ENCODE data around the gene XYLT1. TPM values are rescaled to one million over a fixed set of nuclear protein-coding genes. Genes with fewer than 3 reads are reported as not detected.

Gene XYLT1
- total RNA-seq, 2 donors from 2014 or later, result 5.1 to 19.3 TPM

GRCh38 chr16:17396762-17397498 lies 73.8 kb downstream of the XYLT1 start:
- Histone ChIP-seq H3K4me3 (no peak overlapping the region), H3K9me3 (no peaks in the 10 kb centered on the region), H3K4me1 (replicated peaks) (peaks cover 22% of the 10 kb centered on the region), H3K27ac (peak overlapping the region; percentile 55 to 66), H3K27me3 (replicated peaks; ENCODE audit: insufficient read depth) (no peaks in the 10 kb centered on the region), H3K36me3 (no peaks in the 10 kb centered on the region)
- DNase-seq (ENCODE audit: low spot score), result peak; percentile 59
- intact Hi-C loops (cut with DNase I), result no loop called here
- TF ChIP-seq POLR2A (IDR thresholded peaks at IDR 0.05) (no peak), POLR2AphosphoS5 (IDR thresholded peaks at IDR 0.05) (peak; percentile 68)
- TF ChIP-seq, protein P1, sequence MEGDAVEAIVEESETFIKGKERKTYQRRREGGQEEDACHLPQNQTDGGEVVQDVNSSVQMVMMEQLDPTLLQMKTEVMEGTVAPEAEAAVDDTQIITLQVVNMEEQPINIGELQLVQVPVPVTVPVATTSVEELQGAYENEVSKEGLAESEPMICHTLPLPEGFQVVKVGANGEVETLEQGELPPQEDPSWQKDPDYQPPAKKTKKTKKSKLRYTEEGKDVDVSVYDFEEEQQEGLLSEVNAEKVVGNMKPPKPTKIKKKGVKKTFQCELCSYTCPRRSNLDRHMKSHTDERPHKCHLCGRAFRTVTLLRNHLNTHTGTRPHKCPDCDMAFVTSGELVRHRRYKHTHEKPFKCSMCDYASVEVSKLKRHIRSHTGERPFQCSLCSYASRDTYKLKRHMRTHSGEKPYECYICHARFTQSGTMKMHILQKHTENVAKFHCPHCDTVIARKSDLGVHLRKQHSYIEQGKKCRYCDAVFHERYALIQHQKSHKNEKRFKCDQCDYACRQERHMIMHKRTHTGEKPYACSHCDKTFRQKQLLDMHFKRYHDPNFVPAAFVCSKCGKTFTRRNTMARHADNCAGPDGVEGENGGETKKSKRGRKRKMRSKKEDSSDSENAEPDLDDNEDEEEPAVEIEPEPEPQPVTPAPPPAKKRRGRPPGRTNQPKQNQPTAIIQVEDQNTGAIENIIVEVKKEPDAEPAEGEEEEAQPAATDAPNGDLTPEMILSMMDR (IDR thresholded peaks at IDR 0.05), result no peak
- 46% methylated on average over 14 of the region's 14 CpGs for WGBS

GRCh38 chr16:17395849-17396480 lies 74.8 kb downstream of the XYLT1 start:
- intact Hi-C loops (cut with DNase I), result no loop called here
- DNase-seq (ENCODE audit: low spot score), result no peak

DNA sequence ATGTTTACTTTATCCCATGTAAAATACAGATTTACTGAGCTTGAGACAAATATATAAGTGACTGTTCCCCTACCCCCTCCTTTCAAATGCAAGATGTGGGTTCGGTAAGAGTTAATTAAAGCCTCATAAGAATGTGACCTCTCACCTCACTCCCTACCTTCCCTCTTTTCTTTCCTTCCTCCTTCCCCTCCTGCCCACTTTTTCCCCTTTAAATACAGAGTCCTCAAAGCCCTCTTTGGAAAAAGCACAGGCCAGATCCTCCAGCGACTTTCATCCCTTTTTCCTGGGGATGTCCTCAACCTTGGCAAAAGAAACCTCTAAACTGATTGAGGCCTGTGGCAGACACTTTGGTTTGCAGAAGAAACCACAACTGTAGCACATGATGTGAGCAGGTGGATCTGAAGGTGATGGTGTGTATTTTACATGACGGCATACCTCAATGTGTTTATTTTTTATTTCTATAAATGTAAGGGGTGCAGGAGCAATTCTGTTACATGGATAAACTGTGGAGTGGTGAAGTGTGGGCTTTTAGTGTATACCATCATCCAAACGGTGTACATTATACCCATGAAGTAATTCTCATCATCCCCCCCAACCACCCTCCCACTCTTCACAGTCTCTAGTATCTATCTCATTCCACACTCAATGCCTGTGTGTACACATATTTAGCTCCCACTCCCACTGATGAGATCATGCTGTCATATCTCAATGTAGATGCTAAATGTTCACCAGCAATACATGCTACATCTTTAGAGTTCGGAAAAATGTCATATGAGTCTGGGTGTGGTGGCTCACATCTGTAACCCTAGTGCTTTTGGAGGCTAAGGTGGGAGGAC lies 77.7 kb downstream of the XYLT1 start:
- no peak overlapping the region for H3K27ac ChIP-seq
- TF ChIP-seq, protein P1 (IDR thresholded peaks at IDR 0.05), result no peak
- TF ChIP-seq POLR2A (IDR thresholded peaks at IDR 0.05), result no peak
- no peak for TF ChIP-seq POLR2AphosphoS5 (IDR thresholded peaks at IDR 0.05)

More at GRCh38 chr16:17395849-17396480, 74.8 kb downstream of the XYLT1 start:
- TF ChIP-seq, protein P1 (IDR thresholded peaks at IDR 0.05), result no peak
- TF ChIP-seq POLR2AphosphoS5 (IDR thresholded peaks at IDR 0.05), result peak; percentile 37
- 29% methylated on average over 9 of the region's 9 CpGs for WGBS
- H3K27ac ChIP-seq, result peak overlapping the region; percentile 55 to 66
- H3K27me3 ChIP-seq (replicated peaks; ENCODE audit: insufficient read depth), result no peaks in the 10 kb centered on the region
- H3K4me1 ChIP-seq (replicated peaks), result peaks cover 22% of the 10 kb centered on the region
- no peaks in the 10 kb centered on the region for H3K36me3 ChIP-seq
- H3K4me3 ChIP-seq, result no peak overlapping the region
- H3K9me3 ChIP-seq, result no peaks in the 10 kb centered on the region

GRCh38 chr16:17392127-17392856 lies 78.5 kb downstream of the XYLT1 start:
- peaks cover 12% of the 10 kb centered on the region for H3K4me1 ChIP-seq (replicated peaks)
- WGBS, result 79% methylated on average over 8 of the region's 8 CpGs
- intact Hi-C loops (cut with DNase I), result no loop called here

More for the DNA sequence above, 77.7 kb downstream of the XYLT1 start:
- DNase-seq (ENCODE audit: low spot score), result no peak
- Histone ChIP-seq H3K4me3 (no peak overlapping the region), H3K36me3 (no peaks in the 10 kb centered on the region), H3K9me3 (no peaks in the 10 kb centered on the region), H3K27me3 (replicated peaks; ENCODE audit: insufficient read depth) (no peaks in the 10 kb centered on the region), H3K4me1 (replicated peaks) (peaks cover 17% of the 10 kb centered on the region)
- WGBS, result 87% methylated on average over 5 of the region's 5 CpGs
- intact Hi-C loops (cut with DNase I), result no loop called here

More at GRCh38 chr16:17392127-17392856, 78.5 kb downstream of the XYLT1 start:
- Histone ChIP-seq H3K4me3 (no peak overlapping the region), H3K27ac (no peak overlapping the region), H3K36me3 (no peaks in the 10 kb centered on the region), H3K9me3 (no peaks in the 10 kb centered on the region), H3K27me3 (replicated peaks; ENCODE audit: insufficient read depth) (no peaks in the 10 kb centered on the region)
- DNase-seq (ENCODE audit: low spot score), result no peak
- TF ChIP-seq, protein P1 (IDR thresholded peaks at IDR 0.05), result no peak
- TF ChIP-seq POLR2A (IDR thresholded peaks at IDR 0.05) (no peak), POLR2AphosphoS5 (IDR thresholded peaks at IDR 0.05) (no peak)
